HepG2 (cell line): ENCODE results near the gene RSL1D1. TPM values are rescaled to one million over a fixed set of nuclear protein-coding genes. Genes with fewer than 3 reads are reported as not detected.

Experiments
- CREB1 ChIP-seq, 2 experiments: fragments of 450-650 bp in 1 of 2; IDR thresholded peaks; 2 replicates each; pipeline ENCODE4 v1.6.1; 2016 to 2017; ENCODE audit warnings: control low read depth in 1 of 2, mild to moderate bottlenecking in 1 of 2, missing compliant biosample characterization in 1 of 2, missing genetic modification characterization in 1 of 2
- FOXA3 ChIP-seq: IDR thresholded peaks from 2 replicates; pipeline ENCODE4 v1.6.1; 2016; ENCODE audit warnings: missing genetic modification reagents, missing compliant biosample characterization
- FOXK1 ChIP-seq: sonication (generic); formaldehyde crosslinking; IDR thresholded peaks from 2 replicates; pipeline ENCODE4 v1.4.0; 2020; ENCODE audit warnings: low read depth, missing genetic modification reagents, borderline replicate concordance
- HOXA5 ChIP-seq: sonication (generic); formaldehyde crosslinking; IDR thresholded peaks from 2 replicates; pipeline ENCODE4 v1.4.0; 2020; ENCODE audit warnings: missing genetic modification reagents
- LCORL ChIP-seq, 2 experiments: fragments of 450-650 bp in 1 of 2; sonication (generic) in 1 of 2; formaldehyde crosslinking in 1 of 2; IDR thresholded peaks; 2 replicates each; pipeline versions ENCODE4 v1.5.0 to v1.6.1; 2017 to 2020; ENCODE audit warnings: antibody characterized with exemption in 1 of 2, missing genetic modification reagents in 1 of 2
- NFKB2 ChIP-seq: sonication (generic); formaldehyde crosslinking; IDR thresholded peaks from 2 replicates; pipeline ENCODE4 v1.4.0; 2020; ENCODE audit warnings: missing genetic modification reagents, borderline replicate concordance
- RFXAP ChIP-seq: sonication (generic); formaldehyde crosslinking; IDR thresholded peaks from 2 replicates; pipeline ENCODE4 v1.4.0; 2020; ENCODE audit warnings: missing genetic modification reagents, borderline replicate concordance
- RNF2 ChIP-seq: fragments of 450-650 bp; conservative IDR thresholded peaks from 2 replicates; pipeline ENCODE4 v1.6.1; 2016; ENCODE audit warnings: low read depth
- SALL1 ChIP-seq: sonication (generic); formaldehyde crosslinking; IDR thresholded peaks from 2 replicates; pipeline ENCODE4 v1.8.0; 2022; ENCODE audit warnings: mild to moderate bottlenecking, missing genetic modification reagents
- SRSF1 ChIP-seq: fragments of 200-400 bp; formaldehyde crosslinking; optimal IDR thresholded peaks from 2 replicates; pipeline ENCODE3; 2017; ENCODE audit warnings: mild to moderate bottlenecking, low read depth, low read length, moderate library complexity
- ZC3H13 ChIP-seq: sonication (generic); formaldehyde crosslinking; IDR thresholded peaks from 2 replicates; pipeline ENCODE4 v1.8.1; 2023; ENCODE audit warnings: mild to moderate bottlenecking, missing genetic modification reagents, moderate library complexity
- ZKSCAN5 ChIP-seq: sonication (generic); formaldehyde crosslinking; IDR thresholded peaks from 2 replicates; pipeline ENCODE4 v1.5.1; 2020; ENCODE audit warnings: mild to moderate bottlenecking, missing genetic modification reagents
- ZNF124 ChIP-seq: sonication (generic); formaldehyde crosslinking; IDR thresholded peaks from 2 replicates; pipeline ENCODE4 v1.4.0; 2020; ENCODE audit warnings: missing genetic modification reagents
- ZNF17 ChIP-seq: sonication (generic); formaldehyde crosslinking; IDR thresholded peaks from 2 replicates; pipeline ENCODE4 v1.5.0; 2020; ENCODE audit warnings: mild to moderate bottlenecking, missing genetic modification reagents
- ZNF232 ChIP-seq: sonication (generic); formaldehyde crosslinking; IDR thresholded peaks from 2 replicates; pipeline ENCODE4 v1.4.0; 2020; ENCODE audit warnings: missing genetic modification reagents, borderline replicate concordance
- ZNF256 ChIP-seq: sonication (generic); formaldehyde crosslinking; conservative IDR thresholded peaks from 2 replicates; pipeline ENCODE4 v1.4.0; 2020; ENCODE audit warnings: missing genetic modification reagents
- ZNF430 ChIP-seq: sonication (generic); formaldehyde crosslinking; IDR thresholded peaks from 2 replicates; pipeline ENCODE4 v1.9.0; 2021; ENCODE audit warnings: mild to moderate bottlenecking, missing genetic modification reagents
- ZNF44 ChIP-seq: sonication (generic); formaldehyde crosslinking; IDR thresholded peaks from 2 replicates; pipeline ENCODE4 v1.5.1; 2020; ENCODE audit warnings: mild to moderate bottlenecking, missing genetic modification reagents
- ZNF644 ChIP-seq: IDR thresholded peaks from 2 replicates; pipeline ENCODE4 v1.6.1; 2016; ENCODE audit warnings: low read depth
- polyA plus RNA-seq, 8 experiments: library from polyadenylated mRNA; depleted of rRNA in 3 of 8; stranded (reverse) in 7 of 8; unstranded in 1 of 8; fragments of >200 nt; fragmentation: Illumina TruSeq in 4 of 8; extraction: Trizol in 4 of 8; gene quantifications; 2 replicates each; pipeline versions ENCODE4 v1.2.1 to v1.2.3, GENCODE V29; 2011 to 2016; ENCODE audit warnings: low read depth in 4 of 8, missing spikeins in 1 of 8, mixed read lengths in 1 of 8; ENCODE audit not compliant: insufficient read depth in 1 of 8
- total RNA-seq, 5 experiments: library from RNA; depleted of rRNA; stranded (reverse); fragments of >200 nt; fragmentation: Illumina TruSeq; extraction: Trizol; gene quantifications; 2 replicates each; pipeline ENCODE4 v1.2.3, GENCODE V29; 2016; ENCODE audit warnings: low read depth in 1 of 5
- TF ChIP-seq, protein P1 (sequence below): sonication (generic); formaldehyde crosslinking; IDR thresholded peaks from 2 replicates; pipeline ENCODE4 v1.5.1; 2020; ENCODE audit warnings: mild to moderate bottlenecking, missing genetic modification reagents, borderline replicate concordance
- TF ChIP-seq, protein P2 (sequence below): sonication (generic); formaldehyde crosslinking; IDR thresholded peaks from 2 replicates; pipeline ENCODE4 v1.5.1; 2020; ENCODE audit warnings: missing genetic modification reagents, mild to moderate bottlenecking, borderline replicate concordance
- TF ChIP-seq, protein P3 (sequence below): sonication (generic); formaldehyde crosslinking; IDR thresholded peaks from 2 replicates; pipeline ENCODE4 v1.4.0; 2020; ENCODE audit warnings: missing genetic modification reagents
- TF ChIP-seq, protein P4 (sequence below): sonication (generic); IDR thresholded peaks from 2 replicates; pipeline ENCODE4 v1.6.1; 2016; ENCODE audit warnings: low read depth, borderline replicate concordance

RSL1D1 gene
- total and polyA plus RNA-seq, 2 of the 13 experiments (the other 11 are each of a cell fraction or from before 2014, with no cell fraction given): 187 to 343 TPM

DNA sequence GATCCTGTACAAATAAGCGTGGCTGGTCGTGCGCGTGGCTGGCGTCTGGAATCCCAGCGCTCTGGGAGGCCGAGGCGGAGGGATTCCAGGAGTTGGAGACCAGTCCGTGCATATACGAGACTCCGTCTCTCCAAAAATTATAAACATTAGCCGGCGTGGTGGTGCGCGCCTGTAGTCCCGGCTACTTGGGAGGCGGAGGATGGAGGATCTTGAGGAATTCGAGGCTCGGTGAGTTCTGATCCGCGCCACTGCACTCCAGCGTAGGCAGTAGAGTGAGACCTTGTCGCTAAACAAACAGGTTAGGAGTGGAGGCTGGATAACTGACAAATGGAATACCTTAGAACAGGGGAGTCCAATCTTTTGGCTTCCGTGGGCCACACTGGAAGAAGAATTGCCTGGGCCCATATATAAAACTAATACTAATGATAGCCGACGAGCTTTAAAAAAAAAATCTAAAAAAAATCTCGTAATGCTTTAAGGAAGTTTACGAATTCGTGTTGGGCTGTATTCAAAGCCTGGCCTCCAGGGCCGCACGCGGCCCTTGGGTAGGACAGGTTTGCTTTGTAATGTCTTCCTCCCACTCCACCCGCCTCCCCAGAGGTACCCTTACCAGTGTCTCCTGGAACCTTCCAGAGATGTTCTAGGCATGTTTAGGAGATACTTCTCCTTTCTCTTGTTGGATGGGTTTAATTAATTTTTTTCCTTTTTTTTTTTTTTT, 909 bp upstream of the RSL1D1 start (continued):
- TF ChIP-seq FOXA3 (CRISPR knock-in tag) (0 out of 2 replicates have a peak, but pooled peaks have one; percentile 17), ZNF232 (CRISPR knock-in tag) (peak; percentile 62; the same call in 1 of the 2 replicates), SALL1 (no peak), ZNF256 (CRISPR knock-in tag) (0 out of 2 replicates have a peak, but pooled peaks have one; percentile 14), FOXK1 (CRISPR knock-in tag) (peak; percentile 11; the same call in 1 of the 2 replicates), CREB1 (IDR thresholded peaks at IDR 0.05) (0 out of 2 replicates have a peak, but pooled peaks have one; percentile 7), CREB1 (CRISPR knock-in tag; IDR thresholded peaks at IDR 0.05) (no peak), NFKB2 (0 out of 2 replicates have a peak, but pooled peaks have one; percentile 5), RNF2 (0 out of 2 replicates have a peak, but pooled peaks have one; percentile 4), RFXAP (CRISPR knock-in tag) (no peak), ZNF430 (CRISPR knock-in tag) (no peak), ZNF44 (CRISPR knock-in tag) (0 out of 2 replicates have a peak, but pooled peaks have one; percentile 4), LCORL (IDR thresholded peaks at IDR 0.05) (no peak), LCORL (CRISPR knock-in tag; IDR thresholded peaks at IDR 0.05) (peak; percentile 26; the same call in 1 of the 2 replicates), ZNF17 (peak; percentile 75; the same call in 1 of the 2 replicates), ZKSCAN5 (CRISPR knock-in tag) (no peak), SRSF1 (peak; percentile 10), ZC3H13 (CRISPR knock-in tag) (0 out of 2 replicates have a peak, but pooled peaks have one; percentile 45), ZNF644 (CRISPR knock-in tag) (peak; percentile 36; the same call in 1 of the 2 replicates), ZNF124 (CRISPR knock-in tag) (no peak), HOXA5 (no peak)
- TF ChIP-seq, protein P1, sequence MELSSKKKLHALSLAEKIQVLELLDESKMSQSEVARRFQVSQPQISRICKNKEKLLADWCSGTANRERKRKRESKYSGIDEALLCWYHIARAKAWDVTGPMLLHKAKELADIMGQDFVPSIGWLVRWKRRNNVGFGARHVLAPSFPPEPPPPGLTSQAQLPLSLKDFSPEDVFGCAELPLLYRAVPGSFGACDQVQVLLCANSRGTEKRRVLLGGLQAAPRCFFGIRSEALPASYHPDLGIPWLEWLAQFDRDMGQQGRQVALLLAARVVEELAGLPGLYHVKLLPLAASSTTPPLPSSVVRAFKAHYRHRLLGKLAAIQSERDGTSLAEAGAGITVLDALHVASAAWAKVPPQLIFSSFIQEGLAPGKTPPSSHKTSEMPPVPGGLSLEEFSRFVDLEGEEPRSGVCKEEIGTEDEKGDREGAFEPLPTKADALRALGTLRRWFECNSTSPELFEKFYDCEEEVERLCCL (CRISPR knock-in tag): no peak
- TF ChIP-seq, protein P2, sequence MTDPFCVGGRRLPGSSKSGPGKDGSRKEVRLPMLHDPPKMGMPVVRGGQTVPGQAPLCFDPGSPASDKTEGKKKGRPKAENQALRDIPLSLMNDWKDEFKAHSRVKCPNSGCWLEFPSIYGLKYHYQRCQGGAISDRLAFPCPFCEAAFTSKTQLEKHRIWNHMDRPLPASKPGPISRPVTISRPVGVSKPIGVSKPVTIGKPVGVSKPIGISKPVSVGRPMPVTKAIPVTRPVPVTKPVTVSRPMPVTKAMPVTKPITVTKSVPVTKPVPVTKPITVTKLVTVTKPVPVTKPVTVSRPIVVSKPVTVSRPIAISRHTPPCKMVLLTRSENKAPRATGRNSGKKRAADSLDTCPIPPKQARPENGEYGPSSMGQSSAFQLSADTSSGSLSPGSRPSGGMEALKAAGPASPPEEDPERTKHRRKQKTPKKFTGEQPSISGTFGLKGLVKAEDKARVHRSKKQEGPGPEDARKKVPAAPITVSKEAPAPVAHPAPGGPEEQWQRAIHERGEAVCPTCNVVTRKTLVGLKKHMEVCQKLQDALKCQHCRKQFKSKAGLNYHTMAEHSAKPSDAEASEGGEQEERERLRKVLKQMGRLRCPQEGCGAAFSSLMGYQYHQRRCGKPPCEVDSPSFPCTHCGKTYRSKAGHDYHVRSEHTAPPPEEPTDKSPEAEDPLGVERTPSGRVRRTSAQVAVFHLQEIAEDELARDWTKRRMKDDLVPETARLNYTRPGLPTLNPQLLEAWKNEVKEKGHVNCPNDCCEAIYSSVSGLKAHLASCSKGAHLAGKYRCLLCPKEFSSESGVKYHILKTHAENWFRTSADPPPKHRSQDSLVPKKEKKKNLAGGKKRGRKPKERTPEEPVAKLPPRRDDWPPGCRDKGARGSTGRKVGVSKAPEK: peak; percentile 29; the same call in 1 of the 2 replicates
- TF ChIP-seq, protein P3, sequence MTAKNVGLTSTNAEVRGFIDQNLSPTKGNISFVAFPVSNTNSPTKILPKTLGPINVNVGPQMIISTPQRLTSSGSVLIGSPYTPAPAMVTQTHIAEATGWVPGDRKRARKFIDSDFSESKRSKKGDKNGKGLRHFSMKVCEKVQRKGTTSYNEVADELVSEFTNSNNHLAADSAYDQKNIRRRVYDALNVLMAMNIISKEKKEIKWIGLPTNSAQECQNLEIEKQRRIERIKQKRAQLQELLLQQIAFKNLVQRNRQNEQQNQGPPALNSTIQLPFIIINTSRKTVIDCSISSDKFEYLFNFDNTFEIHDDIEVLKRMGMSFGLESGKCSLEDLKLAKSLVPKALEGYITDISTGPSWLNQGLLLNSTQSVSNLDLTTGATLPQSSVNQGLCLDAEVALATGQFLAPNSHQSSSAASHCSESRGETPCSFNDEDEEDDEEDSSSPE (CRISPR knock-in tag): no peak
- TF ChIP-seq, protein P4, sequence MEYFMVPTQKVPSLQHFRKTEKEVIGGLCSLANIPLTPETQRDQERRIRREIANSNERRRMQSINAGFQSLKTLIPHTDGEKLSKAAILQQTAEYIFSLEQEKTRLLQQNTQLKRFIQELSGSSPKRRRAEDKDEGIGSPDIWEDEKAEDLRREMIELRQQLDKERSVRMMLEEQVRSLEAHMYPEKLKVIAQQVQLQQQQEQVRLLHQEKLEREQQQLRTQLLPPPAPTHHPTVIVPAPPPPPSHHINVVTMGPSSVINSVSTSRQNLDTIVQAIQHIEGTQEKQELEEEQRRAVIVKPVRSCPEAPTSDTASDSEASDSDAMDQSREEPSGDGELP: no peak
